Effector CD4-positive, alpha-beta T cell (primary cell): ENCODE results near the gene TM2D3.

Experiments used
- DNase-seq: peaks from one replicate; pipeline ENCODE4 v3.0.0-alpha.2; 2020

TM2D3 gene

GRCh38 chr15:101620671-101621070 lies 31.5 kb downstream of the TM2D3 start:
- DNase-seq, result no peak

DNA sequence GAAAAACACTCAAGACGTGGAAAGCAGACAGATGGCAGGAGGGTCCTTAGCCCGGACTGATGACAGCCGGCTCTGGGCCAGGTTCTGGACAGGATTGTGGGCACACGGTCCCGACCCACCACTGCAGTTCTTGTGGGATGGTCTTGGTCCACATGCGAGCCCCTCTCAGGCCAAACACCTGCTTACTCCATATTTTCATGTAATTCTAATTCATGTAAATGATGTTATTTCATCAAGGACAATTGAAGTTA lies 32.6 kb downstream of the TM2D3 start:
- DNase-seq, result no peak

GRCh38 chr15:101618851-101619614 lies 33.1 kb downstream of the TM2D3 start:
- no peak for DNase-seq

- DNase-seq, result no peak
Measured at GRCh38 chr15:101618076-101618475, 34.1 kb downstream of the TM2D3 start.

GRCh38 chr15:101617390-101617965 lies 34.7 kb downstream of the TM2D3 start:
- DNase-seq, result no peak

DNA sequence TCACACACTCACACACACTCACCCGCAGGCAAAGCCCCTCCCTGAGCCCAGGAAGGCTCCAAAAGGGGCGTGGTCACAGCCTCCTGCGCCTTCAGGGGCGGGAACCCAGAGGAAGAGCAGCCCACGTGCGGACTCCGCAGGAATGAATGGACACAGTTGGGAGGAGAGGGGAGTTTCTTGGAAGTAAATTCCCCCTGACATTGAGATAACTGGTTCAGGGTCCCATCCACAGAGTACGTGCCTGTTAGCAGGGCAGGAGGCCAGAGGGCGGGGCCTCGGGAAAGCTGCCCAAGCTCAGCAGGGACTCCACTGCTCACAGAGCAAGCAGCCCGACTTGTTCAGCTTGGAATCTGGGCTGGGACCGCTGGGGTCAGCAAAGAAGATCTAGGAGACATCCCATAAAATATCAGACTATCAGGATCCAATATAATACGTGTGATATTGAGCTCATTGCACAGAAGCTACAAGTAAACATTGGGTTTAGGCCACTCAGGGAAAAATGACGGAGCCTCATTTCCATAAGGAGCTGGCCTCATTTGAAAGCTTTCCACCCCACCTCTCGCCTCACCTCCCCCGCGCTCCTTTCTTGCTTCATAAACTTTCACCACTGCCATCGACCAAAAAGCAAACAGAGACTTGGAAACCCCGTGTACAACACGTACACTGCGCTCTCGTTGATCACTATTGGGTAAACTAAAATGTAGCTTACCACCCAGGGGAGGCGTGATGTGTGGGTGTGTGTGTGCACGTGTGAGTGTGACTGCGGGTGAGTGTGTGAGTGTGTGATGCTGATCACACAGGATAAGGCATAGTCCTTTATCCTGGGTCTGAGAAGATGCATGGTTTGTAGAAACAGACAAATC lies 36.0 kb downstream of the TM2D3 start:
- no peak for DNase-seq

- DNase-seq, result no peak
Measured at GRCh38 chr15:101615414-101615985, 36.7 kb downstream of the TM2D3 start.

DNA sequence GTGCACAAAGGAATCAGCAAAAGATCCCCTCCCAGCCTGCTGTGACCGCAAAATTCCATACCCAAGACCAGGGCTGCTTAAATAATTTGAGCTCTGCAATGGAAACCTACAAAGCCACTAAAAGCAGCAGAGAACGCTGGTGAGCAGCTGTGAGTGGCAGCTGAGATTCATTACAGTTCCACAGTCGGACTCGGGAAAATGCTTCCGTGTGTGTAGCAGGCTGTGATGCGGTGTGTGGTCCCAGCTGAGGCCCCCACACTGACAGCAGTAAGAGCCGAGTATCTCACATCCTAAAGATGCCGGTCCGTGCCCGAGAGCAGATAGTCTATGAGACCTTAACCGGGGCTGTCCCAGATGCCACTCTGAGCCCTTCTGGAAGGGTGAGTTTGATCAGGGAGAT lies 37.4 kb downstream of the TM2D3 start:
- no peak for DNase-seq

GRCh38 chr15:101614001-101614585 lies 38.1 kb downstream of the TM2D3 start:
- no peak for DNase-seq

DNA sequence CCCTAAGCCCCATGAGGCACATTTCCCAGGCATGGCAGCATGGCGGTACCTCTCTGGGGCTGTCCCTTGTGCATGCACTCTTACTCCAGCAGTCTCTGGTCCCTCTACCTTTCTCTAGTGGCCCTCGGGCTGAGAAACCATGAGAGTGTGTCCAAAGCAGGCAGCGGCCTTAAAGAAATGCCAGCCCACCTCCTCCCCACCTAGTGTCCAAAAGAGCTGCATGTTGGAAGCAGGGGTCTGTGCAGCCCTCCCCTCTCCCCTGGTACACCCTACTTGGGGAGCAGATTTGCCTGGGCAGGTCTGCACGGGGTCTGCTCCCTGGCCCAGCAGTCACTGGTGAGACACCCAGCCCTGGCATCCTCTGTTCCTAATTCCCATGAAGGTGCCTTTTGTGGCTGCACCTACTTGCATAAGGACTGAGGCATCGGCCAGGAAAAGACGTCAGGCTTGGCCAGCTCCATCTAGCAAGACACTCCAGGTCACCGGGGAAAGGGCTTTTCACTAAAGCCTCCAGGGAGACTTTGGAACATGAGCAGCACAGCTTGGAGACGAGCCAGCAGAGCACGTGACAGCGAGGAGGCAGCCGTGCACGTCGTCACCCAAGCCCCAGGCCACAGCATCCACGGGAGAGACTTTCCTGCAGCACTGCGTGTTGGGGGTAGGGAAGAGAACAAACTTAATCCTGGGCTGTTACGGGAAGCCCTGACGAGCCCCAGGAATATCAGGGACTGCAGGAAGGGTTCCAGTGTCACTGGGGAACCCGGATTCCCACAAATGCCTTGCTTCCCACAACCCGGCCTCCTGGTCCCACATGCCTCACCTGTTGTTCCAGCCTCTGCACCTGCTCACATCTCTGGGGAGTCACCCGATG lies 38.8 kb downstream of the TM2D3 start:
- no peak for DNase-seq

DNA sequence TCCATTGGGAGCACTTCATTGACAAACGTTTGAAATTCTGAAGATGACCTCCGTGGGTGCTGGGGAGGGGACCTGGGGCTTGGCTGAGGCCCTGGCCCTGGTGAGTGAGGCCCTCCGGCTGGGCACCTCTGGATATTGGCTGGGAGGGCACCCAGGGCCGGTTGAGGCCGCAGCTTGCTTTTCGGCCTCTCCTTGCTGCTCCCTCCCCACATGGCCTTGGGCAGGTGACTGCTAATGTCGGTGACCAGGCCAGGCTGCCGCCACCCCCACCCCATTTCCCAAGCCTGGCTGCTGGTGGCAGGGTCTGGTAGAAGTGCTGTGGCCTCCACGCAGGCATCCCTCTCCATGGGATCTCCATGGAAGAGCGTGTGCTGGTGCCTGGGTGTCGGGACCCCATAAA lies 39.5 kb downstream of the TM2D3 start:
- DNase-seq, result no peak

DNA sequence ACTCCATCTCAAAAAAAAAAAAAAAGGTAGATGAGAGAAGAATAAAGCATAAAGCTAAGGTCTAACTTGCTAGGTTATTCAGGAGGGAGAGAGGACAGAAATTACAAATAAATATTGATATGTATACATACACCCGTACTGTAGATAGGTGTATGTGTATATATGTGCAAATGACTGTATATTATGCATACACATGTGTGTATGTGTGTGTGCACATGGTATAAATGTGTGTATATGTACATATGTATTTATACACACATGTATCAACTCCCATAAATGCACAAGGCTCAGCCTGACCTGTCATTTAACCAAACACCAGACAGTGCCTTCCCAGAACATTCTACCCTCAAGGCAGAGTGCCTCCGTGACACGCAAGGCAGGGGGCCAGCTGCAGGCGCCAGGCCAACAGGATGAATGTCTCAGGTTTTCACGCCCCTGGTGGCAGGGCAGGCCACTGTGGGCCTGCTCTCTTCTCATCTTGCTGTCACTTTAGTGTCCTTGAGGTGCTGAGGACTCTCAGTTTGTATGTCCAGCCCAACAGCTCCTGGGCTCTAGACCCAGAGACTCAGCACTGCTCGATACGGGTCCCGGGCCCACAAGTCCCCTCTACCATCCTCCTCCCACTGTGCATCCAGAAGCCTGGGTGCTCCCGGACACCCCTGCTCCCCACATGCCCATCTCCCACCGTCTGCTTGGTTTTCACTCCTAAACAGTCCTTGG lies 40.4 kb downstream of the TM2D3 start:
- no peak for DNase-seq

GRCh38 chr15:101611007-101611406 lies 41.2 kb downstream of the TM2D3 start:
- no peak for DNase-seq

- DNase-seq, result no peak
Measured at GRCh38 chr15:101610611-101611000, 41.6 kb downstream of the TM2D3 start.

GRCh38 chr15:101609742-101610610 lies 42.2 kb downstream of the TM2D3 start:
- DNase-seq, result no peak

- DNase-seq, result no peak
Measured at GRCh38 chr15:101608201-101608600, 44.0 kb downstream of the TM2D3 start.

GRCh38 chr15:101607108-101607507 lies 45.1 kb downstream of the TM2D3 start:
- DNase-seq, result no peak

DNA sequence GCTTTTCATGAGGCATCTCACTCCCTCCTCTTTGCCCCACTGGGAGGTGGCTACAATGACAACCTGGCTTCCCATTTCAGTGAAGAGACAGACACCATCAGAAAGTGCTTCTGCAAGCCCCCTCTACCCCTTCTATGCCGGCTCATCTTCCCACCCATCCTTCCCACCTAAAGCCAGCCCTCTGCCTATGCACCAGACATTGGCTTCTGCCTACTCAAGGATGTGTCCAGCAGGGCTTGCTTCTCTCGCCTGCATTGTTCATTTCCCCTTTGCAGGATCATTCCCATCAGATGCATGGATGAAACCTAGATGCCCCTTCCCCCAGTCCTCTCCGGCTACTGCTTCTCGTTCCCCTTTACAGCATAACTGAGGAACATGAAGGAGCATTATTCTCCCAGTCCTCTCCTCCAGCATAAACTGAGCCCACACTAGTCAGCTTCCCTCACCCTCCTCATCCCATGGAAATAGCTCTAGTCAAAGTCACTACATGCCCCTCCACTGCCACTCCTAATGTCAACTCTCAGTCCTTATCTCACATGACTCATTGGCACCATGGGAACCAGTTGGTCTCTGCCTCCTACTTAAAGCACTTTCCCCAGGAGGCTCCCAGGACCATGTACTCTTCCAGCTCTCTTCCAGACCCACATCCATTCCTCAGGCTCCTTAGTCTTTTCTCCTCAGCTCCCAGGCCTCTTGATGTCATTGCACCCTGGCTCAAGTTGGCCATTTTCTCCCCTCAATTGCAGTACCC lies 47.9 kb downstream of the TM2D3 start:
- DNase-seq, result no peak

GRCh38 chr15:101602801-101603200 lies 49.4 kb downstream of the TM2D3 start:
- no peak for DNase-seq

DNA sequence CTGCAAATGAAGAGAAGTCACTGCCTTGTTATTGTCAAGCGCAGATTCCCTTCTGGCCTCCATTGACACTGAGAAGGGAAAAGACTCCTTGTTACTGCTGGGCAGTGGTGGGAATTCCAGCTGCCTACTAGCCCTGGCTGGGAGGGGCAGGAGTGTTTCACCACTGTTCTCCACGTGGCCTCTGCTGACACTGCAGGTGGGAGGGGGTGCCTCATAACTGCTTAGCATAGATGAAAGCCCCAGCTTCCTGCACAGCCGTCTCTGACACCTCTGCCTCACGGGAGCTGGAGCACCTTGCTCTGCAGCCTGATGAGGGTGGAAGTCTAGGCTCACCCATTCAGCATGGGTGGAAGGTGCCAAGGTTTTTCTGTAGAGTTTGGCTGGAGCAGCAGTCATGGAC lies 52.1 kb downstream of the TM2D3 start:
- DNase-seq, result no peak
